ENCODE results near the gene CCDC90B.

GRCh38 chr11:83310718-83311117, 24.6 kb upstream of the CCDC90B start:
- TF ChIP-seq, protein P1, sequence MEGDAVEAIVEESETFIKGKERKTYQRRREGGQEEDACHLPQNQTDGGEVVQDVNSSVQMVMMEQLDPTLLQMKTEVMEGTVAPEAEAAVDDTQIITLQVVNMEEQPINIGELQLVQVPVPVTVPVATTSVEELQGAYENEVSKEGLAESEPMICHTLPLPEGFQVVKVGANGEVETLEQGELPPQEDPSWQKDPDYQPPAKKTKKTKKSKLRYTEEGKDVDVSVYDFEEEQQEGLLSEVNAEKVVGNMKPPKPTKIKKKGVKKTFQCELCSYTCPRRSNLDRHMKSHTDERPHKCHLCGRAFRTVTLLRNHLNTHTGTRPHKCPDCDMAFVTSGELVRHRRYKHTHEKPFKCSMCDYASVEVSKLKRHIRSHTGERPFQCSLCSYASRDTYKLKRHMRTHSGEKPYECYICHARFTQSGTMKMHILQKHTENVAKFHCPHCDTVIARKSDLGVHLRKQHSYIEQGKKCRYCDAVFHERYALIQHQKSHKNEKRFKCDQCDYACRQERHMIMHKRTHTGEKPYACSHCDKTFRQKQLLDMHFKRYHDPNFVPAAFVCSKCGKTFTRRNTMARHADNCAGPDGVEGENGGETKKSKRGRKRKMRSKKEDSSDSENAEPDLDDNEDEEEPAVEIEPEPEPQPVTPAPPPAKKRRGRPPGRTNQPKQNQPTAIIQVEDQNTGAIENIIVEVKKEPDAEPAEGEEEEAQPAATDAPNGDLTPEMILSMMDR (IDR thresholded peaks at IDR 0.05; ENCODE audit: low read depth, low read length): no peak
- no peak for TF ChIP-seq MYC (IDR thresholded peaks at IDR 0.05; ENCODE audit: low read depth, low read length)
- TF ChIP-seq, protein P2, sequence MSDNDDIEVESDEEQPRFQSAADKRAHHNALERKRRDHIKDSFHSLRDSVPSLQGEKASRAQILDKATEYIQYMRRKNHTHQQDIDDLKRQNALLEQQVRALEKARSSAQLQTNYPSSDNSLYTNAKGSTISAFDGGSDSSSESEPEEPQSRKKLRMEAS (IDR thresholded peaks at IDR 0.05; ENCODE audit: low read depth, low read length): no peak

Data from NB4 (cell line).